H1 (cell line): ENCODE measurements around the gene MED12L. TPM values are rescaled to one million over a fixed set of nuclear protein-coding genes. Genes with fewer than 3 reads are reported as not detected.

ENCODE experiments used
- CTCF ChIA-PET: fragments of 300-600 bp; sonication (Branson Sonifier 250); formaldehyde crosslinking; loops from one replicate; lab custom pipeline; 2021; ENCODE audit not compliant: partially characterized antibody; lab: Charles Lee
- POLR2A ChIA-PET: fragments of 300-600 bp; sonication (Branson Sonifier 250); formaldehyde crosslinking; loops from one replicate; lab custom pipeline; 2021; ENCODE audit warnings: inconsistent platforms; ENCODE audit not compliant: partially characterized antibody; lab: Charles Lee
- DNase-seq, 2 experiments: peaks; one replicate each; pipeline versions ENCODE4 v3.0.0 to v3.0.0-alpha.2; 2010 to 2022; ENCODE audit warnings: low spot score in 2 of 2, low read depth in 1 of 2, mixed read lengths in 1 of 2
- FAIRE-seq: peaks from 2 replicates; lab custom pipeline; 2011; peaks lifted over from hg19 to GRCh38; lab: Jason Lieb, UNC
- H2AFZ ChIP-seq: 2 replicates; pipeline ENCODE4 v1.8.1; 2012; ENCODE audit warnings: low read length, inconsistent platforms
- H2AK5ac ChIP-seq: 2 replicates; pipeline ENCODE4 v1.6.1; 2013; ENCODE audit warnings: low read depth, low read length
- H2BK120ac ChIP-seq: replicated peaks from 2 replicates; pipeline ENCODE3; 2013; ENCODE audit warnings: low read depth, low read length, inconsistent platforms
- H2BK12ac ChIP-seq: 2 replicates; pipeline ENCODE4 v1.6.1; 2013; ENCODE audit warnings: low read depth, low read length
- H2BK15ac ChIP-seq: 2 replicates; pipeline ENCODE4 v1.6.1; 2013; ENCODE audit warnings: low read length
- H2BK20ac ChIP-seq: 2 replicates; pipeline ENCODE4 v1.6.1; 2013; ENCODE audit warnings: low read length
- H2BK5ac ChIP-seq: 2 replicates; pipeline ENCODE4 v1.6.1; 2013; ENCODE audit warnings: low read depth, low read length
- H3K14ac ChIP-seq: 2 replicates; pipeline ENCODE4 v1.6.1; 2013; ENCODE audit warnings: inconsistent platforms; ENCODE audit not compliant: insufficient read length
- H3K18ac ChIP-seq: 2 replicates; pipeline ENCODE4 v1.6.1; 2013; ENCODE audit warnings: low read length; ENCODE audit errors: extremely low read depth
- H3K23ac ChIP-seq: 2 replicates; pipeline ENCODE4 v1.6.1; 2013; ENCODE audit warnings: inconsistent platforms; ENCODE audit not compliant: insufficient read length
- H3K23me2 ChIP-seq: 2 replicates; pipeline ENCODE4 v1.6.1; 2013; ENCODE audit warnings: low read depth, low read length
- H3K27ac ChIP-seq: 2 replicates; pipeline ENCODE4 v1.6.1; 2011; ENCODE audit warnings: low read depth, low read length, inconsistent platforms
- H3K27me3 ChIP-seq, 4 experiments: replicated peaks in 1 of 4; 1 replicate in 1 of 4; 2 replicates in 3 of 4; pipeline versions ENCODE4 v1.6.1 to v1.8.1; 2011 to 2013; ENCODE audit warnings: low read length in 3 of 4, mild to moderate bottlenecking in 3 of 4, inconsistent platforms in 2 of 4, mixed read lengths in 2 of 4, moderate library complexity in 1 of 4; ENCODE audit not compliant: control insufficient read depth in 3 of 4, insufficient read depth in 3 of 4; ENCODE audit errors: extremely low read depth in 1 of 4
- H3K36me3 ChIP-seq, 4 experiments: 2 replicates each; pipeline versions ENCODE4 v1.6.1 to v1.8.1; 2011 to 2013; ENCODE audit warnings: mild to moderate bottlenecking in 4 of 4, low read length in 3 of 4, moderate library complexity in 2 of 4, control low read depth in 1 of 4, inconsistent platforms in 1 of 4; ENCODE audit not compliant: insufficient read depth in 4 of 4, control insufficient read depth in 2 of 4
- H3K4ac ChIP-seq: replicated peaks from 2 replicates; pipeline ENCODE3; 2013; ENCODE audit warnings: low read length, low read depth, mixed read lengths, inconsistent platforms; ENCODE audit not compliant: insufficient read length
- H3K4me1 ChIP-seq, 4 experiments: replicated peaks in 1 of 4; 1 replicate in 1 of 4; 2 replicates in 3 of 4; pipeline versions ENCODE4 v1.6.1 to v1.8.1; 2011 to 2013; ENCODE audit warnings: low read length in 3 of 4, inconsistent platforms in 2 of 4, mixed read lengths in 1 of 4; ENCODE audit not compliant: insufficient read depth in 4 of 4, control insufficient read depth in 3 of 4
- H3K4me2 ChIP-seq, 2 experiments: 2 replicates each; pipeline versions ENCODE4 v1.6.1 to v1.8.1; 2011 to 2013; ENCODE audit warnings: low read depth in 2 of 2, low read length in 2 of 2, control low read depth in 1 of 2, inconsistent platforms in 1 of 2, mild to moderate bottlenecking in 1 of 2; ENCODE audit not compliant: insufficient read depth in 1 of 2
- H3K4me3 ChIP-seq, 4 experiments: fragments of 200-600, 300-600 bp in 1 of 4; sonication (generic), shearing (Covaris generic), sonication (Bioruptor Twin) in 1 of 4; 2 replicates each; pipeline versions ENCODE4 v1.5.1 to v1.8.1; 2011 to 2016; ENCODE audit warnings: low read length in 4 of 4, low read depth in 3 of 4, control low read depth in 2 of 4, inconsistent platforms in 2 of 4, mild to moderate bottlenecking in 2 of 4, mixed read lengths in 1 of 4, moderate library complexity in 1 of 4; ENCODE audit not compliant: insufficient read depth in 2 of 4; ENCODE audit errors: extremely low read depth in 1 of 4
- H3K56ac ChIP-seq: replicated peaks from 2 replicates; pipeline ENCODE3; 2013; ENCODE audit warnings: low read depth, mild to moderate bottlenecking, mixed read lengths, low read length, inconsistent platforms; ENCODE audit not compliant: insufficient read length
- H3K79me1 ChIP-seq: 2 replicates; pipeline ENCODE4 v1.6.1; 2013; ENCODE audit warnings: low read depth, low read length, control low read depth
- H3K79me2 ChIP-seq, 2 experiments: 2 replicates each; pipeline versions ENCODE4 v1.6.1 to v1.8.1; 2012 to 2013; ENCODE audit warnings: low read length in 2 of 2, mild to moderate bottlenecking in 2 of 2, inconsistent platforms in 1 of 2; ENCODE audit not compliant: insufficient read depth in 2 of 2, control insufficient read depth in 1 of 2
- H3K9ac ChIP-seq, 4 experiments: replicated peaks in 1 of 4; 1 replicate in 1 of 4; 2 replicates in 3 of 4; pipeline versions ENCODE4 v1.6.1 to v1.8.1; 2011 to 2013; ENCODE audit warnings: low read depth in 3 of 4, low read length in 3 of 4, control low read depth in 2 of 4, mild to moderate bottlenecking in 2 of 4, moderate library complexity in 2 of 4, inconsistent platforms in 1 of 4; ENCODE audit errors: extremely low read depth in 1 of 4
- H3K9me3 ChIP-seq, 2 experiments: 2 replicates each; pipeline versions ENCODE4 v1.6.1 to v1.8.1; 2012 to 2013; ENCODE audit warnings: mild to moderate bottlenecking in 2 of 2, moderate library complexity in 2 of 2, control low read depth in 1 of 2, inconsistent platforms in 1 of 2, low read depth in 1 of 2, low read length in 1 of 2, mixed read lengths in 1 of 2; ENCODE audit not compliant: insufficient read depth in 2 of 2
- H4K20me1 ChIP-seq, 2 experiments: replicated peaks in 1 of 2; 2 replicates each; pipeline versions ENCODE3 to v1.8.1; 2011 to 2013; ENCODE audit warnings: inconsistent platforms in 2 of 2, low read length in 2 of 2, mild to moderate bottlenecking in 1 of 2; ENCODE audit not compliant: insufficient read depth in 2 of 2, control insufficient read depth in 1 of 2
- H4K5ac ChIP-seq: 2 replicates; pipeline ENCODE4 v1.6.1; 2013; ENCODE audit warnings: low read length, low read depth, mixed read lengths, inconsistent platforms; ENCODE audit not compliant: insufficient read length
- H4K8ac ChIP-seq: 2 replicates; pipeline ENCODE4 v1.8.0; 2013; ENCODE audit warnings: mild to moderate bottlenecking, moderate library complexity, low read length, inconsistent platforms; ENCODE audit not compliant: insufficient read depth; ENCODE audit errors: extremely low read depth
- H4K91ac ChIP-seq: replicated peaks from 2 replicates; pipeline ENCODE3; 2013; ENCODE audit warnings: low read length, mixed read lengths, inconsistent platforms; ENCODE audit not compliant: insufficient read length
- BACH1 ChIP-seq: IDR thresholded peaks from 2 replicates; pipeline ENCODE4 v1.6.1; 2012; ENCODE audit warnings: low read length, improper control_type of control experiment
- CBX5 ChIP-seq: fragments of 300-800, 300-1000 bp; sonication (generic); IDR thresholded peaks from 2 replicates; pipeline ENCODE4 v1.7.1; 2016; ENCODE audit warnings: antibody characterized with exemption, low read length, low read depth
- NANOG ChIP-seq: IDR thresholded peaks from 2 replicates; pipeline ENCODE4 v1.6.1; 2011; ENCODE audit warnings: low read length, low read depth, mild to moderate bottlenecking, inconsistent platforms; ENCODE audit not compliant: insufficient read depth, poor library complexity, severe bottlenecking
- POLR2AphosphoS5 ChIP-seq: IDR thresholded peaks from 2 replicates; pipeline ENCODE4 v1.6.1; 2011; ENCODE audit warnings: low read depth, low read length
- RFX5 ChIP-seq: IDR thresholded peaks from 2 replicates; pipeline ENCODE4 v1.6.1; 2011; ENCODE audit warnings: low read depth, low read length, improper control_type of control experiment, borderline replicate concordance
- TBP ChIP-seq: IDR thresholded peaks from 2 replicates; pipeline ENCODE4 v1.6.1; 2011; ENCODE audit warnings: low read depth, low read length, improper control_type of control experiment
- WGBS, 2 experiments: shearing (Covaris generic) in 1 of 2; methylation state at CpG; one replicate each; pipeline versions ENCODE4 v1.1.6 to v1.1.7; 2013 to 2015; ENCODE audit warnings: low lambda C conversion rate in 2 of 2, mixed read lengths in 2 of 2, inconsistent platforms in 1 of 2, low coverage in 1 of 2, missing lambda C conversion rate in 1 of 2; ENCODE audit not compliant: insufficient replicate concordance in 2 of 2, insufficient coverage in 1 of 2, insufficient read length in 1 of 2; ENCODE audit errors: extremely low coverage in 1 of 2, missing lambda C conversion rate in 1 of 2; 5-methylcytosine and 5-hydroxymethylcytosine counted together
- polyA plus RNA-seq, 7 experiments: library from polyadenylated mRNA; depleted of rRNA in 3 of 7; stranded (reverse) in 5 of 7; unstranded in 2 of 7; fragments of >200 nt in 5 of 7; fragments of 200-250 nt in 2 of 7; gene quantifications; 1 replicate in 5 of 7; 2 replicates in 1 of 7; 4 replicates in 1 of 7; pipeline versions ENCODE4 v1.2.1 to v1.2.3, GENCODE V29; 2011 to 2013; ENCODE audit warnings: missing spikeins in 2 of 7, mixed read lengths in 2 of 7
- total RNA-seq: library from RNA; stranded (reverse); fragmentation: NEBNext Ultra II Directional; extraction: Animal tissue kit (Norgen Biotek cat#: 25700); gene quantifications from 2 replicates; pipeline ENCODE4 v1.2.1, GENCODE V29; 2021
- TF ChIP-seq, protein P1 (sequence below): IDR thresholded peaks from 2 replicates; pipeline ENCODE4 v1.6.1; 2011; ENCODE audit warnings: low read length, improper control_type of control experiment

MED12L gene
- total and polyA plus RNA-seq, 2 of the 8 experiments (the other 6 are each of a cell fraction or from before 2014, with no cell fraction given): 3.6 to 26.2 TPM

DNA sequence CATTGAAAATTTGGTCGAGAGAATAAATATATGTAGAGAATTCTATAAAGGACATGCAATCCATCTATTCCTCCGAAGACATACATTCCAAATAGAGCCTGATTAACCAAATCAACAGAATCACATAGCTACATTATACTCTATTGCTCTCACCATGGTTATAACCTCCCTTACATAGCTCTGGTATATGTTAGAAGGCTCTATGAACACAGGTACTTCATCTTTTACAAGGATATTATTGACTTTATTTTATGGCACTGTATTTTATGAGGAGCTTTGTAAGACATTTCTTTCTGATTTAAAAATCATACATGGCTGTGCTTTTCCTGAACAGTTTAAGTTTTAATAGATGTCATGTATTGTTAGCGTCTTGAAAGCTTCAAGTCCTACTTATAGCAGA lies 370.6 kb downstream of the MED12L start:
- H3K79me2 ChIP-seq: no peaks in the 10 kb centered on the region
- no peak overlapping the region for H4K5ac ChIP-seq
- H3K4ac ChIP-seq: no peak overlapping the region
- H2BK5ac ChIP-seq: no peak overlapping the region
- H3K79me1 ChIP-seq: no peaks in the 10 kb centered on the region
- no peak overlapping the region for H3K23ac ChIP-seq
- no peaks in the 10 kb centered on the region; the same call in 1 of the 2 replicates for H3K23me2 ChIP-seq
- H4K20me1 ChIP-seq: no peaks in the 10 kb centered on the region
- H3K36me3 ChIP-seq: no peaks in the 10 kb centered on the region
- ChIA-PET CTCF (interaction anchor here (1.1 to 1.2 kb wide), 3 partner anchors 12 to 18 kb away, joined by 3 to 6 read pairs (median 4); no protein-coding TSS in a partner anchor), POLR2A (no interaction called here)
- H3K18ac ChIP-seq: no peak overlapping the region
- H2BK15ac ChIP-seq: no peak overlapping the region
- H2AFZ ChIP-seq: no peak overlapping the region
- H3K27ac ChIP-seq: no peak overlapping the region
- no peak overlapping the region for H2BK12ac ChIP-seq
- no peak overlapping the region for H4K8ac ChIP-seq
- no peak overlapping the region for H3K4me2 ChIP-seq
- H2BK20ac ChIP-seq: no peak overlapping the region
- WGBS, 2 experiments: 83% methylated on average over 3 of the region's 3 CpGs; no CpG with 5 or more reads in 1 of the 2 experiments
- H3K4me1 ChIP-seq: peaks cover 0 to under 1% (median 0%) of the 10 kb centered on the region in 4 experiments; a peak in 1 of 7 replicates
- H3K4me3 ChIP-seq: no peak overlapping the region
- DNase-seq (no peak), FAIRE-seq (no peak)
- H3K9me3 ChIP-seq: no peaks in the 10 kb centered on the region
- no peak overlapping the region for H3K9ac ChIP-seq
- peaks cover 0 to 1% (median 0%) of the 10 kb centered on the region in 4 experiments; a peak in 1 of 7 replicates for H3K27me3 ChIP-seq
- no peak overlapping the region for H4K91ac ChIP-seq
- no peak overlapping the region for H3K56ac ChIP-seq
- H2AK5ac ChIP-seq: no peak overlapping the region
- H3K14ac ChIP-seq: no peak overlapping the region
- H2BK120ac ChIP-seq: no peak overlapping the region
- TF ChIP-seq BACH1: no peak
- no peak for TF ChIP-seq RFX5
- TF ChIP-seq, protein P1, sequence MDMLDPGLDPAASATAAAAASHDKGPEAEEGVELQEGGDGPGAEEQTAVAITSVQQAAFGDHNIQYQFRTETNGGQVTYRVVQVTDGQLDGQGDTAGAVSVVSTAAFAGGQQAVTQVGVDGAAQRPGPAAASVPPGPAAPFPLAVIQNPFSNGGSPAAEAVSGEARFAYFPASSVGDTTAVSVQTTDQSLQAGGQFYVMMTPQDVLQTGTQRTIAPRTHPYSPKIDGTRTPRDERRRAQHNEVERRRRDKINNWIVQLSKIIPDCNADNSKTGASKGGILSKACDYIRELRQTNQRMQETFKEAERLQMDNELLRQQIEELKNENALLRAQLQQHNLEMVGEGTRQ: no peak
- TF ChIP-seq CBX5: no peak
- TF ChIP-seq POLR2AphosphoS5: no peak
- no peak for TF ChIP-seq NANOG
- TF ChIP-seq TBP: no peak
